ENCODE data around the gene RAB36. TPM values are rescaled to one million over a fixed set of nuclear protein-coding genes. Genes with fewer than 3 reads are reported as not detected.

The RAB36 gene
- total and polyA plus RNA-seq, 9 of the 15 experiments (the other 6 are each of a cell fraction or from before 2014, with no cell fraction given) = 0.04 to 0.50 (median 0.08) TPM; not detected in 3

DNA sequence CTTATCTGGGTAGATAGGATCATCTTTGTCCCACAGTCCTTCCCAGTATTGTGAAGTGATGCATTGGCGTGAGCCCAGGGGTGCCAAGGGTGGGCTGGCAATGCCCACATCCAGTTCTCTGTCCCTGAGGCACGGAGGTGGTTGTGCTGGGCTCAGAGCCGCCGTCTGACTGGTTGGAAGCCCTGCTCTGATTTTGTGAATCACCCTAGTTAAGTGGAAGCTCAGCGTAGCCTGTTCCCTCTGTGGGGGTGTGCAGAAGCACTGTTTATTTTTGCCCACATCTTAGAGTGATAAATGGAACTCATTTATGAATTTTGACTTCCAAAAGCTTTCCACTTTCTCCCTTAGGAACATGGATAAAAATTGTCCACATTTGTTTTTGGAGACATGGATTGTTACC lies 48.6 kb downstream of the RAB36 start (continued):
- TF ChIP-seq, protein P1, sequence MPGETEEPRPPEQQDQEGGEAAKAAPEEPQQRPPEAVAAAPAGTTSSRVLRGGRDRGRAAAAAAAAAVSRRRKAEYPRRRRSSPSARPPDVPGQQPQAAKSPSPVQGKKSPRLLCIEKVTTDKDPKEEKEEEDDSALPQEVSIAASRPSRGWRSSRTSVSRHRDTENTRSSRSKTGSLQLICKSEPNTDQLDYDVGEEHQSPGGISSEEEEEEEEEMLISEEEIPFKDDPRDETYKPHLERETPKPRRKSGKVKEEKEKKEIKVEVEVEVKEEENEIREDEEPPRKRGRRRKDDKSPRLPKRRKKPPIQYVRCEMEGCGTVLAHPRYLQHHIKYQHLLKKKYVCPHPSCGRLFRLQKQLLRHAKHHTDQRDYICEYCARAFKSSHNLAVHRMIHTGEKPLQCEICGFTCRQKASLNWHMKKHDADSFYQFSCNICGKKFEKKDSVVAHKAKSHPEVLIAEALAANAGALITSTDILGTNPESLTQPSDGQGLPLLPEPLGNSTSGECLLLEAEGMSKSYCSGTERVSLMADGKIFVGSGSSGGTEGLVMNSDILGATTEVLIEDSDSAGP (CRISPR knock-in tag; IDR thresholded peaks at IDR 0.05) = no peak
- TF ChIP-seq MYC (IDR thresholded peaks at IDR 0.05; ENCODE audit: low read depth, low read length) = no peak
- TF ChIP-seq MYC (CRISPR knock-in tag; IDR thresholded peaks at IDR 0.05; ENCODE audit: borderline replicate concordance, low read depth) = no peak
- no peak for TF ChIP-seq ETS2 (tag; IDR thresholded peaks at IDR 0.05; ENCODE audit: borderline replicate concordance, poor library complexity, severe bottlenecking)

DNA sequence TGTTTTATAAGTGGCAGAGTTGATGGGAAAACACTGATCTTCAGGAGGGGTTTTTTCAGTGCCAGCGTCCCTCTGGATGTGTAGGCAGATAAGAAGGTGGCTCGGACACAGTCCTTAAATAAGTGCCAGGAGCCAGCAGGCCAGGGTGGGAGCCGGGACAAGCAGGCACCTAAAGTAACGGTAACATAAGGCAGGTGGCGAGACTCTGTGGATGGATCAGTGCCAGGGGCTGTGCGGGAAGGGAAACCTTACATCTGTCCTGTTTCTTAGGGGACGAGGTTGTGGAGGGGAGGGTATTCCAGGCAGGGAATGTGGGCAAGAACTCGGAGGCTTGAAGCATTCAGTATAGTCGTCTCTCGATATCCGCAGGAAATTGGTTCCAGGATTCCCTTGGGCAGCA lies 50.9 kb downstream of the RAB36 start:
- H3K4me2 ChIP-seq (ENCODE audit: insufficient read depth, low read length) = no peak overlapping the region
- no peak overlapping the region for H3K27ac ChIP-seq (ENCODE audit: extremely low read depth, low read depth, low read length)
- in situ Hi-C loops (cut with MboI) = no loop called here
- no peaks in the 10 kb centered on the region for H3K27me3 ChIP-seq (ENCODE audit: control insufficient read depth in 2 of 2, insufficient read depth in 2 of 2, low read length in 2 of 2)
- ATAC-seq (no peak), FAIRE-seq (no peak), DNase-seq (ENCODE audit: extremely low read depth in 1 of 4, low spot score in 3 of 4) (peak in 1 of 4 experiments; percentile 69)
- WGBS (ENCODE audit: insufficient coverage, low coverage, missing lambda C conversion rate) = 88% methylated on average over 11 of the region's 11 CpGs
- peaks cover 16 to 30% of the 10 kb centered on the region in 2 experiments for H3K4me1 ChIP-seq (replicated peaks in 1 of 2; ENCODE audit: control insufficient read depth in 2 of 2, insufficient read depth in 2 of 2, low read length in 2 of 2)
- no TSS peak for BruUV-seq (replicated peaks)
- intact Hi-C loops (cut with micrococcal nuclease) = no loop called here
- peak overlapping the region in 1 of 2 experiments; percentile 10; a peak in 2 of 4 replicates for H3K9ac ChIP-seq (ENCODE audit: insufficient read depth in 1 of 2, low read depth in 2 of 2, low read length in 2 of 2)
- TF ChIP-seq, protein P2, sequence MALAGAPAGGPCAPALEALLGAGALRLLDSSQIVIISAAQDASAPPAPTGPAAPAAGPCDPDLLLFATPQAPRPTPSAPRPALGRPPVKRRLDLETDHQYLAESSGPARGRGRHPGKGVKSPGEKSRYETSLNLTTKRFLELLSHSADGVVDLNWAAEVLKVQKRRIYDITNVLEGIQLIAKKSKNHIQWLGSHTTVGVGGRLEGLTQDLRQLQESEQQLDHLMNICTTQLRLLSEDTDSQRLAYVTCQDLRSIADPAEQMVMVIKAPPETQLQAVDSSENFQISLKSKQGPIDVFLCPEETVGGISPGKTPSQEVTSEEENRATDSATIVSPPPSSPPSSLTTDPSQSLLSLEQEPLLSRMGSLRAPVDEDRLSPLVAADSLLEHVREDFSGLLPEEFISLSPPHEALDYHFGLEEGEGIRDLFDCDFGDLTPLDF (CRISPR knock-in tag; IDR thresholded peaks at IDR 0.05) = peak; percentile 19; the same call in 1 of the 2 replicates
- TF ChIP-seq, protein P3, sequence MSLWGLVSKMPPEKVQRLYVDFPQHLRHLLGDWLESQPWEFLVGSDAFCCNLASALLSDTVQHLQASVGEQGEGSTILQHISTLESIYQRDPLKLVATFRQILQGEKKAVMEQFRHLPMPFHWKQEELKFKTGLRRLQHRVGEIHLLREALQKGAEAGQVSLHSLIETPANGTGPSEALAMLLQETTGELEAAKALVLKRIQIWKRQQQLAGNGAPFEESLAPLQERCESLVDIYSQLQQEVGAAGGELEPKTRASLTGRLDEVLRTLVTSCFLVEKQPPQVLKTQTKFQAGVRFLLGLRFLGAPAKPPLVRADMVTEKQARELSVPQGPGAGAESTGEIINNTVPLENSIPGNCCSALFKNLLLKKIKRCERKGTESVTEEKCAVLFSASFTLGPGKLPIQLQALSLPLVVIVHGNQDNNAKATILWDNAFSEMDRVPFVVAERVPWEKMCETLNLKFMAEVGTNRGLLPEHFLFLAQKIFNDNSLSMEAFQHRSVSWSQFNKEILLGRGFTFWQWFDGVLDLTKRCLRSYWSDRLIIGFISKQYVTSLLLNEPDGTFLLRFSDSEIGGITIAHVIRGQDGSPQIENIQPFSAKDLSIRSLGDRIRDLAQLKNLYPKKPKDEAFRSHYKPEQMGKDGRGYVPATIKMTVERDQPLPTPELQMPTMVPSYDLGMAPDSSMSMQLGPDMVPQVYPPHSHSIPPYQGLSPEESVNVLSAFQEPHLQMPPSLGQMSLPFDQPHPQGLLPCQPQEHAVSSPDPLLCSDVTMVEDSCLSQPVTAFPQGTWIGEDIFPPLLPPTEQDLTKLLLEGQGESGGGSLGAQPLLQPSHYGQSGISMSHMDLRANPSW (CRISPR knock-in tag; IDR thresholded peaks at IDR 0.05) = peak; percentile 44; the same call in 1 of the 2 replicates
- TF ChIP-seq, protein P4, sequence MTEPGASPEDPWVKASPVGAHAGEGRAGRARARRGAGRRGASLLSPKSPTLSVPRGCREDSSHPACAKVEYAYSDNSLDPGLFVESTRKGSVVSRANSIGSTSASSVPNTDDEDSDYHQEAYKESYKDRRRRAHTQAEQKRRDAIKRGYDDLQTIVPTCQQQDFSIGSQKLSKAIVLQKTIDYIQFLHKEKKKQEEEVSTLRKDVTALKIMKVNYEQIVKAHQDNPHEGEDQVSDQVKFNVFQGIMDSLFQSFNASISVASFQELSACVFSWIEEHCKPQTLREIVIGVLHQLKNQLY (CRISPR knock-in tag; conservative IDR thresholded peaks at IDR 0.05) = peak in 1 of 2 experiments; percentile 91; a peak in 2 of 4 replicates
- TF ChIP-seq ZBTB8A (IDR thresholded peaks at IDR 0.05; ENCODE audit: partially characterized antibody) = no peak
- H3K36me3 ChIP-seq (ENCODE audit: control insufficient read depth, insufficient read depth, low read length) = peaks cover 66% of the 10 kb centered on the region; the same call in 2 of the 3 replicates
- ChIA-PET POLR2A (interaction anchor here (0.6 to 86.5 kb wide), 5 partner anchors 5 to 180 kb away, joined by 3 to 3476 read pairs (median 5); partner anchors contain the start of genes BCR and RAB36), CTCF (ENCODE audit: low intra/inter-chr PET ratio) (no interaction called here)
- peaks cover 42% of the 10 kb centered on the region for H3K9me1 ChIP-seq (ENCODE audit: control insufficient read depth, insufficient read depth, low read length)
- no peak overlapping the region for H3K4me3 ChIP-seq
- no peak overlapping the region for H2AFZ ChIP-seq (ENCODE audit: low read depth, low read length)
- peaks cover 59% of the 10 kb centered on the region for H4K20me1 ChIP-seq (replicated peaks; ENCODE audit: control insufficient read depth, insufficient read depth, low read length)
- H3K9me3 ChIP-seq (replicated peaks; ENCODE audit: control insufficient read depth, insufficient read depth, low read depth, low read length) = no peaks in the 10 kb centered on the region
- H3K79me2 ChIP-seq (ENCODE audit: control insufficient read depth, insufficient read depth, low read length) = peaks cover 85% of the 10 kb centered on the region

All from K562 (cell line).